Lower leg skin (tissue), 4 donors: ENCODE measurements around the gene APOL4. TPM values are rescaled to one million over a fixed set of nuclear protein-coding genes. Genes with fewer than 3 reads are reported as not detected.

Experiments used
- DNase-seq, 2 donors: peaks; one replicate each; pipeline ENCODE4 v3.0.0-alpha.2; 2019; ENCODE audit warnings: low spot score in 2 of 2
- H3K4me3 ChIP-seq: fragments of 200-600 bp; sonication (generic); 2 replicates; pipeline ENCODE4 v1.5.1; 2017; ENCODE audit warnings: mild to moderate bottlenecking, low read depth; ENCODE audit not compliant: poor library complexity, severe bottlenecking
- CTCF ChIP-seq, 3 donors: fragments of 450-650 bp; IDR thresholded peaks; one replicate each; pipeline ENCODE4 v1.5.1; 2016; ENCODE audit warnings: antibody characterized with exemption in 3 of 3, mild to moderate bottlenecking in 3 of 3, moderate library complexity in 2 of 3
- POLR2A ChIP-seq, 2 donors: fragments of 450-650 bp; IDR thresholded peaks; one replicate each; pipeline ENCODE4 v1.6.1; 2016 to 2017; ENCODE audit warnings: antibody characterized with exemption in 2 of 2, mild to moderate bottlenecking in 1 of 2, moderate library complexity in 1 of 2
- WGBS, 2 donors: methylation state at CpG; one replicate each; pipeline ENCODE4 v1.1.5; 2018; 5-methylcytosine and 5-hydroxymethylcytosine counted together
- intact Hi-C: fragments of 100-400 bp; cut with DNase I; formaldehyde crosslinking; loops from one replicate; pipeline ENCODE4 v1.15.0; 2023; ENCODE audit warnings: low total_unique reads
- total RNA-seq, 4 donors: library from RNA; depleted of rRNA; stranded (reverse); fragments of >200 nt; gene quantifications; one replicate each; pipeline ENCODE4 v1.1.0, GENCODE V29; 2016

Gene APOL4
- total RNA-seq, 4 donors from 2014 or later: 3.3 to 5.4 (median 4.1) TPM

GRCh38 chr22:36199001-36199551 is 2.5 kb downstream of the APOL4 start:
- no peak overlapping the region for H3K4me3 ChIP-seq
- intact Hi-C loops: loop anchor here (10.0 kb wide), 1 partner anchor 86 kb away; no protein-coding TSS in a partner anchor
- TF ChIP-seq POLR2A (IDR thresholded peaks at IDR 0.05) (no peak), CTCF (IDR thresholded peaks at IDR 0.05) (no peak)
- peak in 1 of 2 donors; percentile 82 for DNase-seq
- WGBS, 2 donors: 74 to 83% methylated on average over 5 of the region's 5 CpGs

- DNase-seq: peak in 1 of 2 donors; percentile 49
- no peak for TF ChIP-seq POLR2A (IDR thresholded peaks at IDR 0.05)
- no peak for TF ChIP-seq CTCF (IDR thresholded peaks at IDR 0.05)
- no peak overlapping the region for H3K4me3 ChIP-seq
- WGBS, 2 donors: 91 to 93% methylated on average over 3 of the region's 3 CpGs
- intact Hi-C loops: loop anchor here (10.0 kb wide), 1 partner anchor 86 kb away; no protein-coding TSS in a partner anchor
These were observed 3.1 kb downstream of the APOL4 start for GRCh38 chr22:36198536-36198935.

- H3K4me3 ChIP-seq: no peak overlapping the region
- TF ChIP-seq CTCF (IDR thresholded peaks at IDR 0.05): no peak
- no peak for TF ChIP-seq POLR2A (IDR thresholded peaks at IDR 0.05)
- intact Hi-C loops: loop anchor here (10.0 kb wide), 1 partner anchor 87 kb away; no protein-coding TSS in a partner anchor
- WGBS, 2 donors: 64 to 70% methylated on average over 8 of the region's 8 CpGs
- DNase-seq: peak in 1 of 2 donors; percentile 76
These were observed 4.0 kb downstream of the APOL4 start for GRCh38 chr22:36197514-36198146.

GRCh38 chr22:36197065-36197440 is 4.6 kb downstream of the APOL4 start:
- 23 to 38% methylated on average over 4 to 5 of the region's 5 CpGs for WGBS, 2 donors
- DNase-seq: peak in 1 of 2 donors; percentile 82
- no peak overlapping the region for H3K4me3 ChIP-seq
- intact Hi-C loops: loop anchor here (10.0 kb wide), 1 partner anchor 88 kb away; no protein-coding TSS in a partner anchor
- TF ChIP-seq POLR2A (IDR thresholded peaks at IDR 0.05) (no peak), CTCF (IDR thresholded peaks at IDR 0.05) (no peak)

- DNase-seq: peak in 1 of 2 donors; percentile 28
- WGBS, 2 donors: 45 to 49% methylated on average over 6 of the region's 6 CpGs
- intact Hi-C loops: loop anchor here (10.0 kb wide), 1 partner anchor 88 kb away; no protein-coding TSS in a partner anchor
- TF ChIP-seq CTCF (IDR thresholded peaks at IDR 0.05): no peak
- no peak overlapping the region for H3K4me3 ChIP-seq
These were observed 5.2 kb downstream of the APOL4 start for GRCh38 chr22:36196254-36197064.
